HepG2 (cell line): ENCODE results near the gene TBCD.

Source experiments
- HOXA7 ChIP-seq: sonication (generic); formaldehyde crosslinking; IDR thresholded peaks from 2 replicates; pipeline ENCODE4 v1.8.1; 2022; ENCODE audit warnings: mild to moderate bottlenecking, missing genetic modification reagents, moderate library complexity
- ZNF441 ChIP-seq: sonication (generic); formaldehyde crosslinking; IDR thresholded peaks from 2 replicates; pipeline ENCODE4 v1.7.0; 2021; ENCODE audit warnings: missing genetic modification reagents, borderline replicate concordance
- TF ChIP-seq, protein P1 (sequence below): sonication (generic); formaldehyde crosslinking; conservative IDR thresholded peaks from 2 replicates; pipeline ENCODE4 v1.8.0; 2022; ENCODE audit warnings: low read depth, missing genetic modification reagents

DNA sequence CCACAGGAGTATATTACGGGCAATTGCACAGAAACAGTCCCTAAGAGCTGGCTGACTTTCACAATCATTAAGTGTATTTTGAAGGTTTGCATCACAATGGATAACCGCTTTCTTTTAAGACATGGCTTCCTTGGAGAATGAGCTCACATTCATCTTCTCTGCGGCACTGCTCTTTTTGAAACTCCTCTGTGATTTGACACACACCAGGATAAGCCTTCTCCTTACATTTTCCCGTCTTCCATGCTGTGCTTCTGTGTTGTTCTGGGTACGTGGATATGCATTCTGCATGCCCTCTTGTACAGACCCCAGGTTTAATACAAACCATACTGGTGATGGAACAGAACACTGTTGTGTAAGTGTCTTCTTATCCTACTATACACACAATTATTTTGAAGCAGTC, 238.0 kb downstream of the TBCD start:
- TF ChIP-seq ZNF441 (no peak), HOXA7 (CRISPR knock-in tag) (no peak)
- TF ChIP-seq, protein P1, sequence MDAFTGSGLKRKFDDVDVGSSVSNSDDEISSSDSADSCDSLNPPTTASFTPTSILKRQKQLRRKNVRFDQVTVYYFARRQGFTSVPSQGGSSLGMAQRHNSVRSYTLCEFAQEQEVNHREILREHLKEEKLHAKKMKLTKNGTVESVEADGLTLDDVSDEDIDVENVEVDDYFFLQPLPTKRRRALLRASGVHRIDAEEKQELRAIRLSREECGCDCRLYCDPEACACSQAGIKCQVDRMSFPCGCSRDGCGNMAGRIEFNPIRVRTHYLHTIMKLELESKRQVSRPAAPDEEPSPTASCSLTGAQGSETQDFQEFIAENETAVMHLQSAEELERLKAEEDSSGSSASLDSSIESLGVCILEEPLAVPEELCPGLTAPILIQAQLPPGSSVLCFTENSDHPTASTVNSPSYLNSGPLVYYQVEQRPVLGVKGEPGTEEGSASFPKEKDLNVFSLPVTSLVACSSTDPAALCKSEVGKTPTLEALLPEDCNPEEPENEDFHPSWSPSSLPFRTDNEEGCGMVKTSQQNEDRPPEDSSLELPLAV = no peak
